Thymus (tissue), 11 donors: ENCODE results near the gene MND1. TPM values are rescaled to one million over a fixed set of nuclear protein-coding genes. Genes with fewer than 3 reads are reported as not detected.
"Not testable (repeated sequence)": the region's sequence is repeated elsewhere in the genome, so short reads cannot be mapped to it uniquely, and the experiment has no call there.

Source experiments
- DNase-seq, 9 donors: peaks; one replicate each; pipeline ENCODE4 v3.0.0-alpha.2; 2013; ENCODE audit warnings: low spot score in 9 of 9, low read depth in 6 of 9, missing footprints in 1 of 9
- H3K27ac ChIP-seq, 2 donors: one replicate each; pipeline ENCODE4 v1.5.1; 2013; ENCODE audit warnings: control low read depth in 1 of 2, low read depth in 1 of 2, low read length in 1 of 2, mild to moderate bottlenecking in 1 of 2, moderate library complexity in 1 of 2
- H3K27me3 ChIP-seq, 2 donors: one replicate each; pipeline ENCODE4 v1.5.1; 2013; ENCODE audit warnings: low read length in 1 of 2; ENCODE audit not compliant: control insufficient read depth in 2 of 2, insufficient read depth in 1 of 2
- H3K36me3 ChIP-seq, 2 donors: one replicate each; pipeline ENCODE4 v1.5.1; 2013; ENCODE audit warnings: low read length in 1 of 2, mild to moderate bottlenecking in 1 of 2, moderate library complexity in 1 of 2; ENCODE audit not compliant: control insufficient read depth in 2 of 2, insufficient read depth in 2 of 2
- H3K4me1 ChIP-seq, 2 donors: one replicate each; pipeline ENCODE4 v1.5.1; 2013; ENCODE audit warnings: low read length in 2 of 2; ENCODE audit not compliant: control insufficient read depth in 2 of 2, insufficient read depth in 2 of 2
- H3K4me3 ChIP-seq, 2 donors: one replicate each; pipeline ENCODE4 v1.5.1; 2013; ENCODE audit warnings: low read length in 2 of 2, control low read depth in 1 of 2, mild to moderate bottlenecking in 1 of 2
- H3K9me3 ChIP-seq, 2 donors: one replicate each; pipeline ENCODE4 v1.5.1; 2013; ENCODE audit warnings: low read length in 1 of 2, mild to moderate bottlenecking in 1 of 2; ENCODE audit not compliant: control insufficient read depth in 2 of 2, insufficient read depth in 1 of 2
- WGBS: extraction: QIAGEN DNeasy Blood & Tissue Kit; methylation state at CpG from one replicate; pipeline ENCODE4 v1.1.7; 2013; 5-methylcytosine and 5-hydroxymethylcytosine counted together
- polyA plus RNA-seq: library from polyadenylated mRNA; stranded (reverse); fragments of 200-250 nt; gene quantifications from one replicate; pipeline ENCODE4 v1.2.3, GENCODE V29; 2013
- total RNA-seq: library from RNA; stranded (reverse); fragments of 120-200 nt; gene quantifications from one replicate; pipeline ENCODE4 v1.2.4, GENCODE V29; 2013
- donor health status: healthy.

MND1 gene
- total and polyA plus RNA-seq, 2 donors, result 13.2 to 32.7 TPM

DNA sequence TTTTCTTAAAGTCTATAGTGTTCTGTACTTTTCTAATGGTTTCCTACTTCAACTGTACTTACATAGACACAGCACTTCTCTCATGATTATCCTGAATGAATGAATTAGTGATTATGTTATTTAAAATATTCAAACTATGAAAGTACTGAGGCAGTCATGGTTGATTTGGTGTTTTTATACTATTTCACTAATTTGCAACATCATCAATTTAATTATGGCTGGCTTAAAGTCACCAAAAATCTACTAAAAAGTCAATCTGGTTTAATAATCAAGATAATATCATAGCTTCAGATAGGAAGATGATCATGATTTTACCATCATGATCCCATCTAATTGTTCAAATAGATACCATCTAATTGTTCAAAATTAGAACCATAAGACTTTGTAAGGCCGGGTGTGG lies 104.8 kb downstream of the MND1 start:
- 98% methylated on average over 1 of the region's 1 CpG for WGBS
- H3K36me3 ChIP-seq, result no peaks in the 10 kb centered on the region
- no peak overlapping the region for H3K4me3 ChIP-seq
- H3K4me1 ChIP-seq, result peaks cover 4 to 16% of the 10 kb centered on the region in 2 donors
- no peak for DNase-seq
- H3K27ac ChIP-seq, result no peak overlapping the region
- no peaks in the 10 kb centered on the region for H3K27me3 ChIP-seq
- peaks cover 0 to 3% of the 10 kb centered on the region in 2 donors for H3K9me3 ChIP-seq

DNA sequence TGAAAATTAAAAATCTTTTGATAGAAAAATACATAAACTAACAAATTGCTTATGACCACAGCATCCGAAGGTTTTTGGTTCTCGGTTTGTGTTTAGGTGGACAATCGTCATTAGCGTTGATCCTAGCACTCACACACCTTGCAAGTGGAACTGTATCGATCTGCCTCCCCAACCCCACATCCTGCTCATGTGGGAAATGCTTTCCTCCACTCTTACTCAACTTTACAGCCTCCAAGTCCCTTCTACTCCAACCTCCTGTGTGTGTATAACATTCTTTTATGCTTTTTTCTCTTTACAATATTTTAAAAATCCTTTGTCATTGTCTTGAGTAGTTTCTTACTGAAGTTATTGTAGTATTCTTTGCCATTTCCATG lies 106.0 kb downstream of the MND1 start:
- peaks cover 4 to 15% of the 10 kb centered on the region in 2 donors for H3K4me1 ChIP-seq
- peaks cover 0 to 3% of the 10 kb centered on the region in 2 donors for H3K9me3 ChIP-seq
- H3K4me3 ChIP-seq, result no peak overlapping the region
- 71% methylated on average over 5 of the region's 5 CpGs for WGBS
- H3K27me3 ChIP-seq, result no peaks in the 10 kb centered on the region
- H3K36me3 ChIP-seq, result no peaks in the 10 kb centered on the region
- peak overlapping the region in 1 of 2 donors; percentile 53 for H3K27ac ChIP-seq
- DNase-seq, result peak in 1 of 9 donors; percentile 50

DNA sequence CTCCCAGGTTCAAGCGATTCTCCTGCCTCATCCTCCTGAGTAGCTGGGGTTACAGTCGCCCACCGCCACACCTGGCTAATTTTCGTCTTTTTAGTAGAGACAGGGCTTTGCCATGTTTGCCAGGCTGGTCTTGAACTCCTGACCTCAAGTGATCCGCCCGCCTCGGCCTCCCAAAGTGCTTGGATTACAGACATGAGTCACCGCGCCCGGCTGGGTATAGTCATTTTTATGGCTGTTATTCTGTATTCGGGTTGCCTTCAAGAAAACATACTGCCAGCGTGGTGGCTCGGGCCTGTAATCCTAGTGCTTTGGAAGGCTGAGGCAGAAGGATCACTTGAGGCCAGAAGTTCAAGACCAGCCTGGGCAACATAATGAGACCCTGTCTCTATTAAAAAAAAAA lies 106.7 kb downstream of the MND1 start:
- peaks cover 4 to 15% of the 10 kb centered on the region in 2 donors for H3K4me1 ChIP-seq
- H3K4me3 ChIP-seq, H3K9me3 ChIP-seq, H3K27me3 ChIP-seq, DNase-seq, H3K27ac ChIP-seq, H3K36me3 ChIP-seq: not testable (repeated sequence)
- 86% methylated on average over 13 of the region's 13 CpGs for WGBS

DNA sequence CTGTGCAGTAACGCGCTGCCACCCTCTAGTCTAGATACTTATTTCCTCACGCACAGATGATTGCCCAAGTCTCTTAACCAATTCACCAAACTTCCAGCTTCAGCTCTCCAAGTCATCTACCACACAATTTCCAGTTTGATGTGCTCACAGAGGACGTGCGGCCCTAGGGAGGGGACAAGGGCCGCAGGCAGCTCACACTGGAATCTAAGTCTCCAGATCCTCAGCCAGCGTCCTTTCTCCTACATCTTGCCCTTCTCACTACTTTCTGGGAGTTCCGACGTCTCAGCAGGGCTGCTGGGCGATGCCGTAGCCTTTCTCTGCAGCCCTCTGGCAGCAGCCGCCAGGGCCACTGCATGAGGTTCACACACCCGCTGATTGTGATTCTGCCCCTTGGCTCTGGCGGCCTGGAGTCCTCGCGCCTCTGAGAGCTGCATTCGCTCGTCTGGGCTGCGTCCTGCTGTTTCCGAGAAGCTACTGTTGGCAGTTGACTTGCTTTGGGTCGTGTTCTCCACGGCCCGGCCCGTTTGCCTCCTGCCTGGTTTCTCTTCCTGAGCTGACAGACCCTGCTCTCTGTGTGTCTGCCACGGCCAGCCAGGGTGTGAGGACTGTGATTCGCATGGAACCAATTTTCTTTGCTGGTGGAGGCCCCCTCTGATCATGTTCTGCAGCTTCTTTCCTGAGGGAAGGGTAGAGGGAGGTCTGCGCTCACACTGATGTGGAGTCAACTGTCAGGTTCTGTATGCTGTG lies 107.6 kb downstream of the MND1 start:
- H3K4me1 ChIP-seq, result peaks cover 4 to 15% of the 10 kb centered on the region in 2 donors
- no peak overlapping the region for H3K27ac ChIP-seq
- H3K36me3 ChIP-seq, result no peaks in the 10 kb centered on the region
- H3K9me3 ChIP-seq, result peaks cover 0 to 3% of the 10 kb centered on the region in 2 donors
- 94% methylated on average over 27 of the region's 27 CpGs for WGBS
- no peaks in the 10 kb centered on the region for H3K27me3 ChIP-seq
- no peak for DNase-seq
- no peak overlapping the region for H3K4me3 ChIP-seq

DNA sequence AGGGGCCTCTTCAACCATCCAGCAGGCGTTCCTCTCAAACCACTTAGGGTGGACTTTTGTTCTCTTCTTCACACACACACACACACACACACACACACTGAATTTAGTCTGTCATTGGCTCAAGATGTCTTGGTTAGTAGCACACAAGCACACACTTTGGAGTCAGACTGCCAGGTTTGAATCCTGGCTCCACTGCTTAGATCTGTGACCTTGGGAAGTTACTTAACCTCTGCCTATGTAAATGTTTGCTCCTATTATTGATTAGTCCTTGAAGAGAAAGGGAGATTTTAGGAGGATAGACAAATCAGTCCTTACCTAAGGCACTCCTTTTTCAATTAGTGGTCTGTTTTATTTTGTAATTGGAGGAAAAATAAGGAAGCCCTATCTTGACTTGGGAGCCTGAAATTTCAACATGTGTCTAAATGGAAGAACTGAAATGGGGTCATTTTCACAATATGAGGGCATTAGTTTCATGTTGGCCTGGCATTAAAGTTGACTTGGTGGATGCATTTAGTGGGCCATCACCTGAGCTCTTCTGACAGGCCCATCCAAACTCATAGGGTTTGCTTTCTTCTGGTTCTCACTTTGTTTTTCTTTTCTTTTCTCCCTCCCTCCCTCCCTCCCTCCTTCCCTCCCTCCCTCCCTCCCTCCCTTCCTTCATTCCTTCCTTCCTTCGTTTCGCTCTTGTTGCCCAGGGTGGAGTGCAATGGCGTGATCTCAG lies 108.3 kb downstream of the MND1 start:
- Histone ChIP-seq H3K36me3 (no peaks in the 10 kb centered on the region), H3K27me3 (no peaks in the 10 kb centered on the region), H3K27ac (no peak overlapping the region), H3K9me3 (peaks cover 0 to 3% of the 10 kb centered on the region in 2 donors), H3K4me1 (peaks cover 4 to 15% of the 10 kb centered on the region in 2 donors), H3K4me3 (no peak overlapping the region)
- 97% methylated on average over 4 of the region's 4 CpGs for WGBS
- no peak for DNase-seq

DNA sequence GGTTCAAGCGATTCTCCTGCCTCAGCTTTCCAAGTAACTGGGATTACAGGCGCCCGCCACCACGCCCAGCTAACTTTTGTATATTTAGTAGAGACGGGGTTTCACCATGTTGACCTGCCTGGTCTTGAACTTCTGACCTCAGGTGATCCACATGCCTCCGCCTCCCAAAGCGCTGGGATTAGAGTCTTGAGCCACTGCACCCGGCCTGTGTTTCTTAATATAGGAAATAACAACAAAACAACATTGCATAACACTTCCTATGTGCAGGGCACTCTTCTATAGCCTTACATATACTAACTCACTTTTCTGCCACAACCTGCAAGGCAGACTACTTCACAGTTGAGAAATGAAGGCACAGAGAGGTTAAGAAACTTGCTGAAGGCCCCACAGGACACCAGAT lies 108.9 kb downstream of the MND1 start:
- no peak for DNase-seq
- Histone ChIP-seq H3K4me3 (no peak overlapping the region), H3K36me3 (no peaks in the 10 kb centered on the region), H3K27me3 (no peaks in the 10 kb centered on the region), H3K4me1 (peaks cover 4 to 15% of the 10 kb centered on the region in 2 donors), H3K27ac (no peak overlapping the region), H3K9me3 (peaks cover 0 to 3% of the 10 kb centered on the region in 2 donors)
- WGBS, result over 99% methylated on average over 8 of the region's 8 CpGs

DNA sequence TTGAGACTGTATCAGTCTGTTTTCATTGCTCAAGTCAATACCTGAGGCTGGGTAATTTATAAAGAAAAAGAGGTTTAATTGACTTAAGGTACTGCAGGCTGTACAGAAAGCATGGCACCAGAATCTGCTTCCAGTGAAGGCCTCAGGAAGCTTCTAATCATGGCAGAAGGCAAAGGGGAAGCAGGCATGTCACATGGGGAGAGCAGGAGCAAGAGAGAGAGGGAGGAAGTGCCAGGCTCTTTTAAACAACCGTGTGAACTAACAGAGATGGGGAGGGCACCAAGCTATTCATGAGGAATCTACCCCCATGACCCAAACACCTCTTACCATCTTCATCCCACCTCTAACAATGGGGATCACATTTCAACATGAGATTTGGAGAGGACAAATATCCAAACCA lies 114.5 kb downstream of the MND1 start:
- DNase-seq, result no peak
- H3K27ac ChIP-seq, result no peak overlapping the region
- H3K9me3 ChIP-seq, result no peaks in the 10 kb centered on the region
- H3K4me1 ChIP-seq, result no peaks in the 10 kb centered on the region
- WGBS, result 41% methylated on average over 1 of the region's 1 CpG
- no peaks in the 10 kb centered on the region for H3K27me3 ChIP-seq
- H3K36me3 ChIP-seq, result no peaks in the 10 kb centered on the region
- no peak overlapping the region for H3K4me3 ChIP-seq

DNA sequence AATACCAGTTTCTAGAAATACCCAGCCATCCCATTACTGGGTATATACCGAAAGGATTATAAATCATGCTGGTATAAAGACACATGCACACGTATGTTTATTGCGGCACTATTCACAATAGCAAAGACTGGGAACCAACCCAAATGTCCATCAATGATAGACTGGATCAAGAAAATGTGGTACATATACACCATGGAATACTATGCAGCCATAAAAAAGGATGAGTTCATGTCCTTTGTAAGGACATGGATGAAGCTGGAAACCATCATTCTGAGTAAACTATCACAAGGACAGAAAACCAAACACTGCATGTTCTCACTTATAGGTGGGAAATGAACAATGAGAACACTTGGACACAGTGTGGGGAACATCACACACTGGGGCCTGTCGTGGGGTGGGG lies 117.1 kb downstream of the MND1 start:
- H3K27ac ChIP-seq, H3K27me3 ChIP-seq, DNase-seq, H3K4me1 ChIP-seq, H3K4me3 ChIP-seq, H3K9me3 ChIP-seq, H3K36me3 ChIP-seq: not testable (repeated sequence)
- 98% methylated on average over 4 of the region's 4 CpGs for WGBS

DNA sequence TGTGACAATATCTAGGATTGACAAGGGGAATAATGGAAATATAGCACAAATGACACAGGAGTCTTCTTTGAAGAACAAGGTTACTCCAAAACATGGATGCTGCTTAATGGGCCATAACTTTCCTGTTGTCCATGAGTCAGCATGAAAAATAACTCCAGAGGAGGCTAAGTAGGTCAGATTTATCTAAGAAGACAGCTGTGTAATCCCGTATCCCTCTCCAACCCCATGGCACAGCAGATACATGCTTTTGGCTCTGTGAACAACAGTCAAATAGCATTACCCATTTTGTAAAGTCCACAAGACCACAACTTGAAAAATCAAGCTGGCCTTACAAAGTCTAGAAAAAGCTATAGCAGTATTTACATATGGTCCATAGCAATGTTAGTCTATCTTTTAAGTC lies 119.6 kb downstream of the MND1 start:
- Histone ChIP-seq H3K27ac (no peak overlapping the region), H3K4me1 (peaks cover 5 to 9% of the 10 kb centered on the region in 2 donors), H3K27me3 (peaks cover 0 to 4% of the 10 kb centered on the region in 2 donors), H3K4me3 (no peak overlapping the region), H3K36me3 (peaks cover 0 to 2% of the 10 kb centered on the region in 2 donors), H3K9me3 (no peaks in the 10 kb centered on the region)
- WGBS, result 78% methylated on average over 1 of the region's 1 CpG
- DNase-seq, result no peak
